NCI-H226 (cell line): Measurements from ENCODE around the gene FRS2.
A peak's percentile ranks its signal among the peaks of the same experiment; 100 is the strongest.
"Not testable (repeated sequence)": the region's sequence is repeated elsewhere in the genome, so short reads cannot be mapped to it uniquely, and the experiment has no call there.

Source experiments
- DNase-seq: peaks from one replicate; pipeline ENCODE4 v3.0.0-alpha.2; 2015

Gene FRS2

GRCh38 chr12:69588527-69588926 lies 118.3 kb downstream of the FRS2 start:
- no peak for DNase-seq

DNA sequence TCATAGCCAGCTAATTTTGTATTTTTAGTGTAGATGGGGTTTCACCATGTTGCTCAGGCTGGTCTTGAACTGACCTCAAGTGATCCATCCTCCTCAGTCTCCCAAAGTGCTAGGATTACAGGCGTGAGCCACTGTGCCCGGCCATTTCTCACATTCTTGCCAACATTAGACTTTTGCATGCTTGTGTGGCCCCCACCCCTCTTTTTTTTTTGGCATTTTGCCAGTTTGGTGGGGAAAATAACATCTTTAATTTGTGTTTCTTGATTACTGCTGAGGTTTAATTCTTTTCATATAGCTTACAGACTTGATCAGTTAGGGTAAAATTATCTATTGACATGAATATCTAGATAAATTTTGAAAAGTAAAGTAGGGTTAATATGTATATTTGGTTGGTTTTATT lies 118.9 kb downstream of the FRS2 start:
- no peak for DNase-seq

DNA sequence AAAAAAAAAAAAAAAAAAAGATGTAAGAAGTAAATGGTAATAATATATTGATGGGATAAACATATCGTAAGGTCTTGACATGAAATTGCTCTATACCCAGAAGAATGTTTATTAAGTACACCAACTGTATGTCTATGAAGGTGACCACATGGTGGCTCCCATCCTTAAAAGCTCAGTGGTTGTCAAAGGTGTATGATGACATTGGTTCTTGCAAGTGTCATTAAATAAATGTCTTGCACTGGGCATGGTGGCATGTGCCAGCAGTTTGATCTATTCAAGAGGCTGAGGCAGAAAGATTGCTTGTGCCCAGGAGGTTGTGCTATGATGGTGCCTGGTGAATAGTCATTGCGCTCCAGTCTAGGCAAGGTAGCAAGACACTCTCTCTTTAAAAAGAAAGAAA lies 125.5 kb downstream of the FRS2 start:
- DNase-seq, result no peak

GRCh38 chr12:69598174-69598753 lies 128.1 kb downstream of the FRS2 start:
- DNase-seq, result no peak

DNA sequence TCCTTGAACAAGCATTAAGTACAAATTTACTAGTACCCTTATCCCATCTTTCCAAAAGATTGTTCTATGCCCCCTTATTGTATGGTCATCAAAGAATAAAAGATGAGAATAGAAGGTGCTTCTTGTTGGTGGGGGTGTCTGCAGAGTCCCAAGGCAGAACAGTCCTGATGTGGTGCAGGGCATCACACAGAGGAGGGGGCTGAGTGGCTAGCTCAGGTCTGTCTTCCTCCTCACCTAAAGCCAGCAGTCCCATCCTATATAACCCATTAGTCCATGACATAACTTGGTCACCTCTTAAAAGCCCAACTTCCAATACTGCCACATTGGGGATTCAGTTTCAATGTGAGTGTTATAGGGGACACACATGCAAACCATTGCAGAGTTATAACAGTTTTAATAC lies 130.6 kb downstream of the FRS2 start:
- DNase-seq, result no peak

- DNase-seq, result no peak
Measured at GRCh38 chr12:69601962-69602685, 131.9 kb downstream of the FRS2 start.

- DNase-seq, result no peak
Measured at GRCh38 chr12:69602954-69603353, 132.8 kb downstream of the FRS2 start.

- DNase-seq, result not testable (repeated sequence)
Measured at GRCh38 chr12:69603556-69603955, 133.4 kb downstream of the FRS2 start.

DNA sequence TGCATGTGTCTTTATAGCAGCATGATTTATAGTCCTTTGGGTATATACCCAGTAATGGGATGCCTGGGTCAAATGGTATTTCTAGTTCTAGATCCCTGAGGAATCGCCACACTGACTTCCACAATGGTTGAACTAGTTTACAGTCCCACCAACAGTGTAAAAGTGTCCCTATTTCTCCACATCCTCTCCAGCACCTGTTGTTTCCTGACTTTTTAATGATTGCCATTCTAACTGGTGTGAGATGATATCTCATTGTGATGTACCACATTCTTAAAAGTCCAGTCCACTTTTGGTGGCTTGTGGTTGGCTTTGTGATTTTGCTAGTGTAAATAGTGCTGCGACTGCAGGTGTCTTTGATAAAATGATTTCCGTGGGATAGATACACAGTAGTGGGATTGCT lies 134.1 kb downstream of the FRS2 start:
- not testable (repeated sequence) for DNase-seq

- no peak for DNase-seq
Measured at GRCh38 chr12:69608114-69608513, 137.9 kb downstream of the FRS2 start.

DNA sequence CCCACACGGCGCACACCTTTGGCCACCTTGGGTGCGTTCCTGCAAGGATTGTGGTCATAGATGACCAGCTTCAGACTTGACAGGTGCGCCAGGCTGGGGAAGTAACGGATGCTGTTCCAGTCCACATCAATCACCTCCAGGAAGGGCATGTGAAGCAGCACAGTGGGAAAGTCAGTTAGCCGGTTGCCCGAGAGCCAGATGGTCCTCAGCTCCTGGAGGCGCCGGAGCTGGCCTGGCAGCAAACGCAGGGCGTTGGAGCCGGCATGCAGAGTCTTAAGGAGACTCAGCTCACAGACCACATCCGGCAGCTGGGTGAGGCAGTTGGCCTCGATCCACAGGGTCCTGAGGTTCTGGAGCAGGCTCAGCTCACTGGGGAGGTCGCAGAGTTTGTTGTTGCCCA lies 139.9 kb downstream of the FRS2 start:
- DNase-seq, result no peak

- no peak for DNase-seq
Measured at GRCh38 chr12:69610729-69611128, 140.5 kb downstream of the FRS2 start, which contains the start of gene LRRC10. TSS of gene LRRC10 (minus strand) at chr12:69610907. CDS start at chr12:69610838, 69 bp downstream.

DNA sequence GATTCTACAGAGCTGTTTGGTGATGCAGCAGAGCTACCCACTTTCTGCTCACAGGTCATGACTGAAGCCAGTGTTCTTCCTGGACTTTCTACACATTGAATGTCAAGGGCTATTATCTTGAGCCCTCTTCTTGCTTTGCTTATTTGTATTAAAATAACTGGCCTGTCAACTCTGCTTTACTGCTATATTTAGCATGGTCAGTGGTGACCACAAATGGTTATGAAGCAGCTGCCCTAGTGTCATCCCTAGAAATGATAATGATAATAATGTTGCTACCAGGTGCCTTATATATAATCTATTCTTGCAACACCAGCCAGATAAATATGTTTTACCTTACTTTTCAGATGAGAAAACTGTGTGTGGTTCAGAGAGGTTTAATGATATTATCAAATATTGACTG lies 143.2 kb downstream of the FRS2 start:
- no peak for DNase-seq

GRCh38 chr12:69616025-69616424 lies 145.8 kb downstream of the FRS2 start:
- no peak for DNase-seq

GRCh38 chr12:69619050-69619449 lies 148.9 kb downstream of the FRS2 start:
- DNase-seq, result peak; percentile 56

DNA sequence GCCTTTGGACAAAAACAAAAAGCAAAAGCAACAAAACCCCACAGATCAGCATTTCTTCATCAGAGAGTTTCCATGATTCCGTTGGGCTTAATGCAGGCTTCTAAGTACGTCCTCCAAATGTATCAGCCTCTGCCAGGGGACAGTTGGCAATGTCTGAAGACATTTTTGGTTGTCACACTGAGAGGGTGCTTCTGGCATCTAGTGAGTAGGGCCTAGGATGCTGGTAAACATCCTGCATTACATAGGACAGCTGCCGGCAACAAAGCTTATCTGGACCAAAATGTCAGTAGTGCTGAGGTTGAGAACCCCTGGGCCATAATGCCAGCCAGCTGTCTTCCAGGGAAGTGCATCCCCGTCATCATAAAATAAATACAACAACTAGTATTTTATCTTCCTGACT lies 149.9 kb downstream of the FRS2 start:
- DNase-seq, result no peak

DNA sequence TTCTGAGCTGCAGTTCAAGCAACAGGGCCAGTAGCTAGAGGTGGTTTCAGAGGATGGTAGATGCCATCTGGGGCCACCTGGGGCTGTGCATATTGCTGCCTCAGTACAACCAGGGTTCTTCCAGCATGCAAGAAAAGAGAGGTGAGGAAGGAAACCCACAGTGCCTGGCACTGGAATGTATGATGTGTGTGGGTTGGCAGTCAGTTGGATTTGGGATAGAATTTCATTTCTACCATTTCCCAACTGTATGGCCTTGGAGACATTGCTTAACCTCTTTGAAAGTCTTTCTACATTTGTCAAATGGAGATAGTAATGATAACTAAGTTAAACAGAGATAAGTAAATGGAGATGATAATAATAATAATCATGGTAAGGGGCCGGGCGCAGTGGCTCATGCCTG lies 150.7 kb downstream of the FRS2 start:
- peak; percentile 66 for DNase-seq

DNA sequence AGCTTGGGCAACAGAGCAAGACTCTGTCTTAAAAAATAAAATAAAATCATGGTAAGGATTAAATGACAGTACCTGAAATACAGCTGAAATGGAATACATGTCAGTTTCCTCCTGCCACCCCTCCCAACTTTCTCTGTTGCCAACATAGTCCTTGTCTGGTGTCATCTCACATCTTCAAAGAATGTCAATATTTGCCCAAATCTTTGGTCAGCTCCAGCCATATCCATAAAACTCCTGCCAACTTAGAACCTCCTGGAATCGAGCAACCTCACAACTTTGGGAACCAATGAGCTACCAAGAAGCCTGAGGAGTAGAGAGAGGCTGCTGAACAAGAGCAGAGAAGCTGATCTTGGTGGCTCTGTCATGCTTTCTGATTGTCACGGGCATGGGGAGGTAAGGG lies 151.4 kb downstream of the FRS2 start:
- no peak for DNase-seq

- DNase-seq, result peak; percentile 96
Measured at GRCh38 chr12:69623970-69624369, 153.8 kb downstream of the FRS2 start.

- no peak for DNase-seq
Measured at GRCh38 chr12:69627501-69627900, 157.3 kb downstream of the FRS2 start.
